Measurements from ENCODE around the gene HLCS. TPM values are rescaled to one million over a fixed set of nuclear protein-coding genes. Genes with fewer than 3 reads are reported as not detected.
A peak's percentile ranks its signal among the peaks of the same experiment; 100 is the strongest.

HLCS gene
- total RNA-seq, 2 donors from 2014 or later = 40.9 to 41.8 TPM

GRCh38 chr21:36945496-36946138 lies 20.9 kb downstream of the HLCS start:
- no peaks in the 10 kb centered on the region for H3K36me3 ChIP-seq
- no peak for DNase-seq (ENCODE audit: low spot score)
- H3K4me1 ChIP-seq (replicated peaks) = no peaks in the 10 kb centered on the region
- 98% methylated on average over 6 of the region's 6 CpGs for WGBS
- no peak overlapping the region for H3K4me3 ChIP-seq
- H3K27ac ChIP-seq = no peak overlapping the region
- no peaks in the 10 kb centered on the region for H3K27me3 ChIP-seq (replicated peaks; ENCODE audit: insufficient read depth)
- intact Hi-C loops (cut with DNase I) = no loop called here
- no peaks in the 10 kb centered on the region for H3K9me3 ChIP-seq
- TF ChIP-seq POLR2AphosphoS5 (IDR thresholded peaks at IDR 0.05) (no peak), CTCF (IDR thresholded peaks at IDR 0.05) (no peak), POLR2A (IDR thresholded peaks at IDR 0.05) (no peak)

- TF ChIP-seq CTCF (IDR thresholded peaks at IDR 0.05) = no peak
- TF ChIP-seq POLR2AphosphoS5 (IDR thresholded peaks at IDR 0.05) = no peak
- no peak for TF ChIP-seq POLR2A (IDR thresholded peaks at IDR 0.05)
- 97% methylated on average over 21 of the region's 24 CpGs for WGBS
- H3K36me3 ChIP-seq = peaks cover 0 to 4% of the 10 kb centered on the region in 2 donors
- intact Hi-C loops (cut with DNase I) = loop anchor here (5.0 kb wide), 1 partner anchor 424 kb away; no protein-coding TSS in a partner anchor
- H3K4me3 ChIP-seq = no peak overlapping the region
- H3K4me1 ChIP-seq (replicated peaks) = peaks cover 5% of the 10 kb centered on the region
- no peaks in the 10 kb centered on the region for H3K9me3 ChIP-seq
- H3K27ac ChIP-seq = no peak overlapping the region
- DNase-seq (ENCODE audit: low spot score) = no peak
- no peaks in the 10 kb centered on the region for H3K27me3 ChIP-seq (replicated peaks; ENCODE audit: insufficient read depth)
Observed at GRCh38 chr21:36936361-36937135, 29.9 kb downstream of the HLCS start.

GRCh38 chr21:36934864-36935420 lies 31.5 kb downstream of the HLCS start:
- Histone ChIP-seq H3K36me3 (peaks cover 0 to 4% of the 10 kb centered on the region in 2 donors), H3K27ac (no peak overlapping the region), H3K4me1 (replicated peaks) (peaks cover 5% of the 10 kb centered on the region), H3K4me3 (no peak overlapping the region), H3K27me3 (replicated peaks; ENCODE audit: insufficient read depth) (no peaks in the 10 kb centered on the region), H3K9me3 (no peaks in the 10 kb centered on the region)
- no peak for DNase-seq (ENCODE audit: low spot score)
- 32% methylated on average over 5 of the region's 5 CpGs for WGBS
- TF ChIP-seq CTCF (IDR thresholded peaks at IDR 0.05) = no peak
- TF ChIP-seq POLR2AphosphoS5 (IDR thresholded peaks at IDR 0.05) = no peak
- no peak for TF ChIP-seq POLR2A (IDR thresholded peaks at IDR 0.05)
- intact Hi-C loops (cut with DNase I) = loop anchor here (5.0 kb wide), 1 partner anchor 423 kb away; no protein-coding TSS in a partner anchor

- peaks cover 0 to 4% of the 10 kb centered on the region in 2 donors for H3K36me3 ChIP-seq
- H3K9me3 ChIP-seq = no peaks in the 10 kb centered on the region
- TF ChIP-seq POLR2A (IDR thresholded peaks at IDR 0.05) = no peak
- no peak for TF ChIP-seq POLR2AphosphoS5 (IDR thresholded peaks at IDR 0.05)
- no peak for TF ChIP-seq CTCF (IDR thresholded peaks at IDR 0.05)
- whole genome bisulfite sequencing = 43% methylated on average over 3 of the region's 3 CpGs
- peaks cover 12% of the 10 kb centered on the region for H3K4me1 ChIP-seq (replicated peaks)
- intact Hi-C loops (cut with DNase I) = no loop called here
- no peaks in the 10 kb centered on the region for H3K27me3 ChIP-seq (replicated peaks; ENCODE audit: insufficient read depth)
- DNase-seq (ENCODE audit: low spot score) = no peak
- no peak overlapping the region for H3K4me3 ChIP-seq
- H3K27ac ChIP-seq = peak overlapping the region; percentile 1 to 16
Observed at GRCh38 chr21:36932161-36932816, 34.2 kb downstream of the HLCS start.

Measured in prostate gland (tissue), 2 donors.